ENCODE measurements around the gene FRMD4A.

GRCh38 chr10:14291296-14291695 is 39.4 kb downstream of the FRMD4A start:
- TF ChIP-seq EZH2 (IDR thresholded peaks at IDR 0.05) (no peak), CTCF (IDR thresholded peaks at IDR 0.05) (no peak), EZH2phosphoT487 (IDR thresholded peaks at IDR 0.05) (no peak)

All from neural progenitor cell (in vitro differentiated cells).